Measurements from ENCODE around the gene ALAS2. TPM values are rescaled to one million over a fixed set of nuclear protein-coding genes. Genes with fewer than 3 reads are reported as not detected.

Gene ALAS2
- total and polyA plus RNA-seq, 2 of the 8 experiments (the other 6 are each of a cell fraction or from before 2014, with no cell fraction given) = 0.27 to 0.32 TPM

GRCh38 chrX:54991706-54992105 is 39.1 kb downstream of the ALAS2 start:
- Histone ChIP-seq H3K27ac (ENCODE audit: low read depth, low read length) (no peak overlapping the region), H4K20me1 (replicated peaks in 1 of 2; ENCODE audit: control insufficient read depth in 1 of 2, insufficient read depth in 2 of 2, low read length in 2 of 2) (no peaks in the 10 kb centered on the region), H2BK120ac (replicated peaks; ENCODE audit: low read depth, low read length) (no peak overlapping the region), H3K27me3 (replicated peaks in 1 of 4; ENCODE audit: control insufficient read depth in 3 of 4, extremely low read depth in 1 of 4, insufficient read depth in 3 of 4, low read length in 3 of 4) (no peaks in the 10 kb centered on the region), H3K79me2 (ENCODE audit: control insufficient read depth in 1 of 2, insufficient read depth in 2 of 2, low read length in 2 of 2) (no peaks in the 10 kb centered on the region), H3K4me1 (replicated peaks in 1 of 4; ENCODE audit: control insufficient read depth in 3 of 4, insufficient read depth in 4 of 4, low read length in 3 of 4) (no peaks in the 10 kb centered on the region), H2BK15ac (ENCODE audit: low read length) (no peak overlapping the region), H3K36me3 (ENCODE audit: control insufficient read depth in 2 of 4, insufficient read depth in 4 of 4, low read length in 3 of 4) (no peaks in the 10 kb centered on the region), H3K14ac (ENCODE audit: insufficient read length) (no peak overlapping the region), H2BK5ac (ENCODE audit: low read depth, low read length) (no peak overlapping the region), H2BK12ac (ENCODE audit: low read depth, low read length) (no peak overlapping the region), H3K4me2 (ENCODE audit: insufficient read depth in 1 of 2, low read depth in 2 of 2, low read length in 2 of 2) (no peak overlapping the region), H3K4me3 (ENCODE audit: extremely low read depth in 1 of 4, insufficient read depth in 2 of 4, low read depth in 3 of 4, low read length in 4 of 4) (no peak overlapping the region), H3K9ac (replicated peaks in 1 of 4; ENCODE audit: extremely low read depth in 1 of 4, low read depth in 3 of 4, low read length in 3 of 4) (no peak overlapping the region), H4K5ac (ENCODE audit: insufficient read length, low read depth, low read length) (no peak overlapping the region), H2BK20ac (ENCODE audit: low read length) (no peak overlapping the region), H3K18ac (ENCODE audit: extremely low read depth, low read length) (no peak overlapping the region), H3K79me1 (ENCODE audit: low read depth, low read length) (no peaks in the 10 kb centered on the region), H3K23ac (ENCODE audit: insufficient read length) (no peak overlapping the region), H2AK5ac (ENCODE audit: low read depth, low read length) (no peak overlapping the region), H3K23me2 (ENCODE audit: low read depth, low read length) (no peaks in the 10 kb centered on the region), H2AFZ (ENCODE audit: low read length) (no peak overlapping the region), H3K9me3 (ENCODE audit: insufficient read depth in 2 of 2, low read depth in 1 of 2, low read length in 1 of 2) (no peaks in the 10 kb centered on the region), H4K91ac (replicated peaks; ENCODE audit: insufficient read length, low read length) (no peak overlapping the region), H3K56ac (replicated peaks; ENCODE audit: insufficient read length, low read depth, low read length) (no peak overlapping the region), H3K4ac (replicated peaks; ENCODE audit: insufficient read length, low read depth, low read length) (no peak overlapping the region), H4K8ac (ENCODE audit: extremely low read depth, insufficient read depth, low read length) (no peak overlapping the region)
- ChIA-PET CTCF (ENCODE audit: partially characterized antibody) (no interaction called here), POLR2A (ENCODE audit: partially characterized antibody) (no interaction called here)
- FAIRE-seq (peak; percentile 28), DNase-seq (ENCODE audit: low read depth in 1 of 2, low spot score in 2 of 2) (no peak)
- 95% methylated on average over 2 of the region's 2 CpGs; no CpG with 5 or more reads in 1 of the 2 experiments for WGBS, 2 experiments (ENCODE audit: extremely low coverage in 1 of 2, insufficient coverage in 1 of 2, insufficient read length in 1 of 2, insufficient replicate concordance in 2 of 2, low coverage in 1 of 2, low lambda C conversion rate in 2 of 2, missing lambda C conversion rate in 1 of 2)
- TF ChIP-seq POU5F1 (IDR thresholded peaks at IDR 0.05; ENCODE audit: low read depth, low read length) = no peak
- TF ChIP-seq CHD2 (IDR thresholded peaks at IDR 0.05; ENCODE audit: low read length) = no peak
- TF ChIP-seq HDAC2 (IDR thresholded peaks at IDR 0.05; ENCODE audit: borderline replicate concordance in 1 of 2, low read depth in 2 of 2, low read length in 2 of 2) = no peak
